Fibroblast of skin of right quadriceps (primary cell): Measurements from ENCODE around the gene PRTG.
"Not testable (repeated sequence)": the region's sequence is repeated elsewhere in the genome, so short reads cannot be mapped to it uniquely, and the experiment has no call there.

ENCODE experiments used
- DNase-seq: peaks from one replicate; pipeline ENCODE4 v3.0.0-alpha.2; 2013

Gene PRTG

GRCh38 chr15:55741833-55742497, 987 bp downstream of the PRTG start:
- DNase-seq, result no peak

- DNase-seq, result no peak
These were observed 1.7 kb downstream of the PRTG start for GRCh38 chr15:55740981-55741832.

GRCh38 chr15:55740359-55740878, 2.5 kb downstream of the PRTG start:
- DNase-seq, result no peak

GRCh38 chr15:55739641-55740040, 3.3 kb downstream of the PRTG start:
- DNase-seq, result no peak

GRCh38 chr15:55738715-55739114, 4.2 kb downstream of the PRTG start:
- no peak for DNase-seq

GRCh38 chr15:55737373-55737772, 5.6 kb downstream of the PRTG start:
- DNase-seq, result no peak

GRCh38 chr15:55736756-55737155, 6.2 kb downstream of the PRTG start:
- DNase-seq, result no peak

GRCh38 chr15:55734641-55735040, 8.3 kb downstream of the PRTG start:
- DNase-seq, result no peak

GRCh38 chr15:55733461-55733860, 9.5 kb downstream of the PRTG start:
- DNase-seq, result not testable (repeated sequence)

- DNase-seq, result no peak
These were observed 21.3 kb downstream of the PRTG start for GRCh38 chr15:55721554-55722185.

GRCh38 chr15:55715355-55716076, 27.4 kb downstream of the PRTG start:
- no peak for DNase-seq

- no peak for DNase-seq
These were observed 28.9 kb downstream of the PRTG start for GRCh38 chr15:55714064-55714463.

- DNase-seq, result no peak
These were observed 30.6 kb downstream of the PRTG start for GRCh38 chr15:55712363-55712762.

- peak; percentile 9 for DNase-seq
These were observed 32.7 kb downstream of the PRTG start for GRCh38 chr15:55710286-55710685.

GRCh38 chr15:55709458-55709857, 33.5 kb downstream of the PRTG start:
- no peak for DNase-seq

GRCh38 chr15:55708720-55709119, 34.2 kb downstream of the PRTG start:
- DNase-seq, result no peak

- no peak for DNase-seq
These were observed 35.0 kb downstream of the PRTG start for GRCh38 chr15:55707951-55708350.

GRCh38 chr15:55707518-55707917, 35.4 kb downstream of the PRTG start:
- no peak for DNase-seq

- DNase-seq, result peak; percentile 30
These were observed 39.1 kb downstream of the PRTG start for GRCh38 chr15:55703873-55704301.

- DNase-seq, result no peak
These were observed 42.1 kb downstream of the PRTG start for GRCh38 chr15:55700876-55701275.

- no peak for DNase-seq
These were observed 44.3 kb downstream of the PRTG start for GRCh38 chr15:55698653-55699052.

GRCh38 chr15:55696221-55696620, 46.7 kb downstream of the PRTG start:
- no peak for DNase-seq

- peak; percentile 2 for DNase-seq
These were observed 47.5 kb downstream of the PRTG start for GRCh38 chr15:55695432-55695831.
